AG04450 (cell line): Measurements from ENCODE around the gene RRP1B. TPM values are rescaled to one million over a fixed set of nuclear protein-coding genes. Genes with fewer than 3 reads are reported as not detected.
A peak's percentile ranks its signal among the peaks of the same experiment; 100 is the strongest.
"Not testable (repeated sequence)": the region's sequence is repeated elsewhere in the genome, so short reads cannot be mapped to it uniquely, and the experiment has no call there.

Experiments
- CTCF ChIA-PET: fragments of 300-600, 350-600 bp; formaldehyde crosslinking; extraction: SDS; loops from one replicate; lab custom pipeline; 2022; ENCODE audit warnings: antibody characterized with exemption, inconsistent platforms; lab: Charles Lee
- POLR2A ChIA-PET: fragments of 350-600 bp; formaldehyde crosslinking; extraction: SDS; loops from one replicate; lab custom pipeline; 2021; ENCODE audit warnings: antibody characterized with exemption, inconsistent platforms; lab: Yijun Ruan, JAX
- DNase-seq: peaks from one replicate; pipeline ENCODE4 v3.0.0-alpha.2; 2011; ENCODE audit warnings: low read depth, low spot score
- H3K27ac ChIP-seq: one replicate; pipeline ENCODE4 v1.5.1; 2012; ENCODE audit warnings: low read depth, low read length, control low read depth
- H3K27me3 ChIP-seq: one replicate; pipeline ENCODE4 v1.6.0; 2012; ENCODE audit warnings: low read length; ENCODE audit not compliant: control insufficient read depth, insufficient read depth
- H3K4me3 ChIP-seq: 2 replicates; pipeline ENCODE4 v1.5.1; 2011; ENCODE audit warnings: mild to moderate bottlenecking, low read depth, low read length, control low read depth
- H3K9me3 ChIP-seq: 2 replicates; pipeline ENCODE4 v1.5.1; 2012; ENCODE audit warnings: low read length; ENCODE audit not compliant: control insufficient read depth, insufficient read depth
- CTCF ChIP-seq: IDR thresholded peaks from 2 replicates; pipeline ENCODE4 v1.5.1; 2011; ENCODE audit warnings: low read depth, low read length, control low read depth, inconsistent platforms
- polyA plus RNA-seq: library from polyadenylated mRNA; depleted of rRNA; stranded (reverse); fragments of >200 nt; gene quantifications from 2 replicates; pipeline ENCODE4 v1.2.3, GENCODE V29; 2011

Gene RRP1B
- polyA plus RNA-seq, 1 experiment = 17.4 TPM

GRCh38 chr21:43712268-43712942 is 53.0 kb downstream of the RRP1B start:
- peaks cover 3% of the 10 kb centered on the region; the same call in 1 of the 2 replicates for H3K9me3 ChIP-seq
- no peak for DNase-seq
- ChIA-PET CTCF (no interaction called here), POLR2A (interaction anchor here (0.6 kb wide), 1 partner anchor 12 kb away, joined by 5 read pairs; no protein-coding TSS in a partner anchor)
- no peak overlapping the region for H3K27ac ChIP-seq
- no peaks in the 10 kb centered on the region for H3K27me3 ChIP-seq
- no peak for TF ChIP-seq CTCF
- no peak overlapping the region for H3K4me3 ChIP-seq

- H3K9me3 ChIP-seq, H3K27ac ChIP-seq, CTCF ChIA-PET, POLR2A ChIA-PET, H3K4me3 ChIP-seq, H3K27me3 ChIP-seq, DNase-seq: not testable (repeated sequence)
Measured at GRCh38 chr21:43713123-43713522, 53.8 kb downstream of the RRP1B start.

GRCh38 chr21:43716376-43717165 is 57.2 kb downstream of the RRP1B start:
- Histone ChIP-seq H3K9me3 (no peaks in the 10 kb centered on the region; the same call in 1 of the 2 replicates), H3K27me3 (no peaks in the 10 kb centered on the region), H3K4me3 (no peak overlapping the region), H3K27ac (no peak overlapping the region)
- CTCF ChIA-PET = no interaction called here
- no peak for DNase-seq
- TF ChIP-seq CTCF = no peak
- POLR2A ChIA-PET = no interaction called here

GRCh38 chr21:43717166-43717853 is 58.0 kb downstream of the RRP1B start:
- ChIA-PET CTCF (no interaction called here), POLR2A (no interaction called here)
- no peak for DNase-seq
- H3K4me3 ChIP-seq = no peak overlapping the region
- no peak overlapping the region for H3K27ac ChIP-seq
- TF ChIP-seq CTCF = no peak
- no peaks in the 10 kb centered on the region; the same call in 1 of the 2 replicates for H3K9me3 ChIP-seq
- H3K27me3 ChIP-seq = no peaks in the 10 kb centered on the region

- Histone ChIP-seq H3K9me3 (no peaks in the 10 kb centered on the region; the same call in 1 of the 2 replicates), H3K27me3 (no peaks in the 10 kb centered on the region), H3K27ac (no peak overlapping the region), H3K4me3 (peak overlapping the region; percentile 92)
- TF ChIP-seq CTCF = no peak
- DNase-seq = no peak
- POLR2A ChIA-PET = no interaction called here
- CTCF ChIA-PET = no interaction called here
Measured at GRCh38 chr21:43717967-43718871, 58.9 kb downstream of the RRP1B start.
